ENCODE results near the gene NBL1.

The NBL1 gene

DNA sequence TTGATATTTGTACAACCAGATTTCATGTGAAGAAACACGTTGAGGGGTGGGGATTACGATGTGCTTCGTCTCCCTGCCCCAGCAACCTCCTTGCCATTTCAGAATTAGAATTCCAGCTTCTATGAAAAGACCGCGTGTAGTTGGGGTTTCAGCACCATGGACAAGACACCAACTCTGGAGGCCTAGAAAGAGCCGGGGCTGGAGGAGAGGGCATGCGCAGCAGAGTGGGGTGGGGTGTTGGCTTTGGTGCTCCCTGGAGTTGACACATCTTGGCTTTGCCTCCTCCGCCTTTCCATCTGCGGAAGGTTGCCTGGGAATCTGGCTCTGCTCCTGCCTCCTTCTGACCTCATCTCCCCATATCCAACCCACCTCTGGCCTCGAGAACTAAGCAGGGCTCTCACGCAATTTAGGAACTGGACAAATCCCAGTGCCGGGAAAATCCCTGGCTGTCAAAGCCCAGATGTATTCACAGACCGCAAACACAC lies 32.4 kb downstream of the NBL1 start:
- DNase-seq, result no peak

DNA sequence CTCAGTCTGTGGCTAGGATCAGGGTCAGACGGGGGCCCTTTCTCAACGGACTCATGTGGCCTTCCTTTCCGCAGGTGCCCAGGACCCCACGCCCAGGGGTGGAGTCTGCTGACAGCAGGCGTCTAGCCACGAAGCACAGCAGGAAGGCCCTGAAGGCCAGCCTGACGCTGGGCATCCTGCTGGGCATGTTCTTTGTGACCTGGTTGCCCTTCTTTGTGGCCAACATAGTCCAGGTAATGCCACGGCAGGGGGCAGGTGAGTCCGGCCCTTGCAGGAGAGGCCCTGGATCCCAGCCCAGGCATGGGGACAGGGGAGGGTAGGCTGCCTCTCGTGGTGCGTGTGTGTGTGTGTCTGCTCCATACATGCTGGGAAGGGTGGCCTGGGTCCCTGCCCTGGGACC lies 34.4 kb downstream of the NBL1 start:
- DNase-seq, result no peak

DNA sequence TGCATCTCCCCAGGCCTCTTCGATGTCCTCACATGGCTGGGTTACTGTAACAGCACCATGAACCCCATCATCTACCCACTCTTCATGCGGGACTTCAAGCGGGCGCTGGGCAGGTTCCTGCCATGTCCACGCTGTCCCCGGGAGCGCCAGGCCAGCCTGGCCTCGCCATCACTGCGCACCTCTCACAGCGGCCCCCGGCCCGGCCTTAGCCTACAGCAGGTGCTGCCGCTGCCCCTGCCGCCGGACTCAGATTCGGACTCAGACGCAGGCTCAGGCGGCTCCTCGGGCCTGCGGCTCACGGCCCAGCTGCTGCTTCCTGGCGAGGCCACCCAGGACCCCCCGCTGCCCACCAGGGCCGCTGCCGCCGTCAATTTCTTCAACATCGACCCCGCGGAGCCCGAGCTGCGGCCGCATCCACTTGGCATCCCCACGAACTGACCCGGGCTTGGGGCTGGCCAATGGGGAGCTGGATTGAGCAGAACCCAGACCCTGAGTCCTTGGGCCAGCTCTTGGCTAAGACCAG lies 34.9 kb downstream of the NBL1 start:
- DNase-seq, result no peak

DNA sequence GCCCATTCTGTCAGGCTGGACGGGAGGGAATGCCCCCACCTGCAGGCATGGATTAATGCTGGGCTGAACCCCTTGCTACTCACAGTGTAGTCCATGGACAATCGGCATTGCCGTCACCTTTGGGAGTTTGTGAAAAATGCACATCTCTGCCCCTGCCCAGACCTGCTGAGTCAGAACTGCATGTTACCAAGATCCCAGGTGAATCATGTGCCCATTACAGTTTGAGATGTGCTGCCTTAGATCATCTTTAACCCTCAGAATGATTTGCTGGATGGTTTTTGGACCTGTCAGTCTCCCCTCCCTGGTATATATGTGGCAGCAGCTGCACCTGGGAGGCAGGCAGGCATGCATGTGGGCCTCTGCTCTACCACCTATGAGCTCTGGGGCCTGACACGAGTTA lies 35.6 kb downstream of the NBL1 start:
- DNase-seq, result no peak

DNA sequence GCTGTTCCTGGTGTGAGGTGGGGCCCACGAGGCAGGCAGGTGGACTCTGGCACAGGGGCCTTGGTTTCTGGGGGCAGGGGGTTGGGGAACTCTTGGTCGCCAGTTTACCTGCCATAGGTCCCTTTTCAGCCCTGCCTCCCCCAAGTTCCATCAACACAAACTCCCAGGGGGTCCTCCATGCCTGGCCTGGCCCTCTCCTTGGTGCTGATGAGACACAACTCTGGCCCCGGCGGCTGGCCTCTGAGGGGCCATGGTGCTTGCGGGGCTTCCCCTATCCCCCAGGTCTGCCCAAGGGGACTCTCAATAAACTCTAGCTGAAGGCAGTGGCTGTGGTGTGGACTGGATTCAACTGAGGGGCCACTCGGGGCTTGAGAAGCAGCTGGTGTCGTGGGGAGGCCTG lies 36.5 kb downstream of the NBL1 start:
- no peak for DNase-seq

DNA sequence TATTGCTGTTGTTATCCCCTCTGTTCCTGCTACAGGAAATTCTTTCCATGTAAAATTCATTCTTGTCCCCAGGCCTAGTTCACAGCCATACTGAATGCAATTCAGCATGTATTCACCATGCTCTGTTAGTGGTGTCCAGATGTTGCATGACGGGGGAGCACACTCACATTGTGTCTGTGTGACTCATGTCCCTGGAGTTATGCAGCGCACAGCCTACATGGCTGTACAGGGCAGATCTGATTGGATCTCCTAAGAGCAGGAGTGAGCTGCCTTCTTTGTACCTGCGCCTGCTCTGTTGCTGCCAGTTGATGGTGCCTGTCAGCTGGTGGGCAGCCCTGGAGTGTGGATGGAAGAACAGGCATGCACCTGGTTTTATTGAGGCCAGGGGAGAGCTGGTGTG lies 38.1 kb downstream of the NBL1 start:
- DNase-seq, result no peak

DNA sequence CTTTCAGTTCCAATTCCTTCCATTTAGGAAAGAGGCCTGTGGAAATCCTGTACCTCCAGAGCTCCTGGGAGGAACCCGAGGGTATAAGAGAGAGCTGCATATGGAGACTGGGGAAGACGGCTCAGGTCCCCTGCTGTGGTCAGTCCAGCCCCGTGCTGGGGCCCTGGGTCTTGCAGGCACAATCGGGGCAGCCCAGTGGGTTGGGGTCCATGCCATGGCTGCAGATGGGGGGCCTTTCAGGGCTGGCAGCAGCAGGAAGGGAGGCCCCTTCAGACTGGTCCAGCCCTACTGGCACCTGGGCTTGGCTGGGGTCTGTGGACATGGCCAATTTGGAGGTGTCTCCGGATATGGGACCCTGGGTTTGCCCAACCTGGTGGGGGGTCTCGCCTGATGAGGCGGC lies 38.8 kb downstream of the NBL1 start:
- no peak for DNase-seq

DNA sequence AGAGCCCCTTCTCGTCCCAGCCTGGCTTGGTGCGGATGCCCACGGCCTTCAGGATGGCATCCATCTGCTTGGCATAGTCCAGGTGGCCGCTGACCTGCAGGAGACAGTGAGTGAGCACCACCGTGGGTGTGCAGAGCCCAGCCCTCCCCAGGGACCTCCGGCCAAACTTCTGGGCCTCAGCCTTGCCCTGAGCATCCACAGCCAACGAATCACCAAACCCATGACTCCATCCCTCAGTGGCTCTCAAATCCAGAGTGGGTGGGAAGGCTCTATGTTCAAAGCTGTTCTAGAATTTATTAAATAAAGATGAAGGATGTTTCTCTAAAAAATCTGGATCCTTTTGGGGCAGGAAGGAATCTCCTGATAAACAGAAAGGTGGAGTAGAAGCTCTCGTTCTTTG lies 39.2 kb downstream of the NBL1 start:
- DNase-seq, result no peak

DNA sequence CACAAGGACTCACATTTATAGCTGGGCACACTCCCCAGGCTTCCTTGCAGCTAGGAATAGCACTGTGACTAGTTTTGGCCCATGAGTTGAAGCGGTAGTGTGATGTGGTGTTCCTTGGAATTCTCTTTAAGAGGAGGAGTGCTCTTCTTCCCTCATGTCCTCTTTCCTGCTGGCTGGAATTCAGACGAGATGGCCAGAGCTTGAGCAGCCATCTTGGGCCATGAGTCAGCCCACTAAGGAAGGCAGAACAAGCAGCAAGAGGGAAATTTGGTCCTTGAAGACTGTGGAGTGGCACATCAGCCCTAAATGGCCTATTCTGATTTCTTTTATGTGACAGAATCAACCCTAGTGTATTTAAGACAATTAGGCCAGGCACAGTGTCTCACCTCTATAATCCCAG lies 40.6 kb downstream of the NBL1 start:
- DNase-seq, result no peak

DNA sequence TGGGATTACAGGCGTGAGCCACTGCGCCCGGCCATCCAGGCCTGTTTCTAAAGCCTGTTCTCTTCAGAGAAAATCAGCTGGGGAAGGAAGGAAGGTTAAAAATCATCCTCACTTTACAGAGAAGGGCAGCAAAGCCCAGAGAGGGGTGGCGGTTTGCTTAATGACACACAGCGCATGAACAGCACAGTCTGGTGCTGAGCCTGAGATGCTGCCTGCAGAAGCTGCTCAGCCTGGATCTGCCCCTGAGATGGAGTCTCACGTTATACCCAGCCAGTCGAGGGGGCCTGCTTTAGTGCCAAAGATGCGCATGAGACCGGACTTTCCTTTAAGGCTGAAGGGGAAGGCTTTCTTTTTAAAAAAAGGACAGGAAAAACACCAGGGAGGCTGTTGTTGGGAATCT lies 41.9 kb downstream of the NBL1 start:
- DNase-seq, result no peak

DNA sequence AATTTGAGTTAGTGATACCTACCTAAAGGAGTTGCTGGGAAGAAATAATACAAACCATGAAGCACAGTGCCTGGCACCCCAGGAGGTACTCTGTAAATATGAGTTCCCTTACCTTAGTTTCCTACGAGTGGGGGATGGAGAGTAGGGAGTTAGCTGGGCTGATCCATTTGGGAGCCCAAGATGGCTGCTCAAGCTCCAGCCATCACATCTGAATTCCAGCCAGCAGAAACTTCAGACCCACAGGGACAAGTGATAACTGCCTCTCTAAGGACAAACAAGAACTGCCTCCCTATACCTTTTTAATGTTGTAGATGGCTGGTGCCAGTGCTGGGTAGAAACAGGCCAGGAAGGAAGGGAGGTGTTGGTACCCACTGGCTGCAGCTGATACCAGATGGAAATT lies 43.3 kb downstream of the NBL1 start:
- DNase-seq, result no peak

DNA sequence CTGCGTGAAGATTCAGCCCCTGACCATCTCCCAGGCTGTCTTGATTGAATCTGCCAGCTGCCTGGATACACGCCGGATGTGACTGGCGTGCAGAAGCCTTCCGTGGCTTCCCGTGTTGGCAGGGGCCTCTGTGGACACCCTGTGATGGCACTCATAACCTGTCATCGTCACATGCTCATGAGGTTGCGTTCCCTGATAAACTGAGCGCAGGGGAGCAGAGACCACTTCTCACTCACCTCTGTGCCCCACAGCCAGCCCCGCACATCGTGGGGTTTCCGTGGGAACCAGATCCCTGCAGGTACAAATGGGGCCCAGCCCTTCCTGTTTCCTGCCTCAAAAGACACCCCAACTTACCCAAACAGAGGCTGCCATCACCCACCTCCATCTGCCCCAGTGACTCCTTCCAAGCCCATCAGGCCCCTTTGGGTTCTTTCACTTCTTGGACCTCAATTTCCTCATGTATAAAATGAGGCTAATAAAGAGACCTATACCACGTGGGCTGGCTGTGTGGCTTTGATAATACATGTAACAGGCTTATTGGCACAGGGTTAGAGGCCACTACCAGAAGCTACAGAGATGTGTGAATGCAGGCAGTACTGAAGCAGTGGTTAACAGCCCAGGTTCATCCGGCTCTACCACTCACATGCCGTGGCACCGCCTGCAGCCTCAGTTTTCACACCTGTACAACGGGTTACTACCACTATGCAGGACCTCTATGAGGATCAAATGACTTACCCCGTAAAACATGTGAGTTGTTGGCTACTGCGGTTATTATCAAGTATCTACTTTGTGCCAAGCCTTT lies 44.1 kb downstream of the NBL1 start:
- no peak for DNase-seq

DNA sequence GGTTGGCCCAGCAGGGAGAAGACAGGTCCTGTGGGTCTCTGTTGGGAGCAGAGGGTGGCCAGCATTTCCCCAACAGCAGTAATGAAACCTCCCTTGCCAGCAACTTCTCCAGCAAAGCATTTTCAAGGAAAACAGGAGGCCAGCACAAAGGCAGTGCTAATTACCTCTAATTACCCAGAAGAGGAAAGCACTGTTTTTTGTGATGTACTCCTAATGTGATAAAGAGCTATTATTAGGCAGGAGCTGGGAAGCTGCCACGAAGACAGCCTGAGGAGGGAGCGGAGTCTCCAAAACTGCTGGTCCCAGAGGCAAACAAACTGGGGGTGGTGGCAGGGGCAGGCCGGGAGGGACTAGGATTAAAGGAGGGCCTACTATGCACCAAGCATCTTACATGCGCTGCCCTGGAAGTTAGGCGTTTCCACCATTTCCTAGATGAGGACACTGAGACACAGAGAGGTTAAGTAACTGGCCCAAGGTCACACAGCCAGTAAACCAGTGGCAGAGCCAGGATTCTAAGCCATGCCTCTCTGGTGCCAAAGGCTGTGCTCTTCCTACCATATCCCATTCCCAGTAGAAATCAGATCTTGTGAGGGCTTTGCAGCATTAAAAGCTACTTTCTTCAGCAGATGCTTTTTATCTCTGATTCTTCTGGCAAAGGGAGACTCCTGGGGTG lies 45.1 kb downstream of the NBL1 start:
- peak; percentile 86 for DNase-seq

DNA sequence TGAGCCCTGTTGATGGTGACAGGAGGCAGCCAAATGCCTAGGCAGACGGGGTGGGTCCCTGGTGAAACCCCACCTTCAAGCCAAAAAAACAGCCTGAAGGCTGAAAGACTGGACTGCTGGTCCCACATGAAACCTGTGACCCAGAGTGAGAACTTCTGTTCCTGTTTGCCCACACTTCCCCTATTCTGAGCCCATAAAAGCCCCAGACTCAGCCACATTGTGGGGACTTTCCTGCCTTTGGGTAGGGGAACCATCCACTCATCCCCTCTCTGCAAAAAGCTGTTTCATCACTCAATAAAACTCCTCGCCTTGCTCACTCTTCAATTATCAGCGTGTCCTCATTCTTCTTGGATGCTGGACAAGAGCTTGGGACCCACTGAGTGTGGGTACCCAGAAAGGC lies 45.7 kb downstream of the NBL1 start:
- DNase-seq, result no peak

DNA sequence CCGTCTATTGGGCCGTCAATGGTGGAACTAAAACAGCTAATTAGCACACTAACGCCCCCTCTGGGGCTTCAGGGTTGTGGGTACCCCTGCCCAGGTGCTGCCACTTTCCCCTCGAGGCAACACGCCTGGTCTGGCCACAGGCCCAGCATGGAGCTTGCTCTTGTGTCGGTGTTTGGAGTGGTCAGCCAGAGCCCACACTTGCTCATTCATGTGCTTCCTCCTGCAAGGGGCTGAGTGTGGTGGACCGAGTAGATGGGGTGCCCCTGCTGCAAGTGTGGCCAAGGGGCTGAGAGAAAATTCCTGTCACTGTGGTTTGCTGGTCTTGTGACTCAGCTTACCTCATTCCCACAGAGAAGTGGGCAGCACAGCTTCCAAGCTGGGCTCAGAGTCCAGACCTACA lies 46.2 kb downstream of the NBL1 start:
- no peak for DNase-seq

DNA sequence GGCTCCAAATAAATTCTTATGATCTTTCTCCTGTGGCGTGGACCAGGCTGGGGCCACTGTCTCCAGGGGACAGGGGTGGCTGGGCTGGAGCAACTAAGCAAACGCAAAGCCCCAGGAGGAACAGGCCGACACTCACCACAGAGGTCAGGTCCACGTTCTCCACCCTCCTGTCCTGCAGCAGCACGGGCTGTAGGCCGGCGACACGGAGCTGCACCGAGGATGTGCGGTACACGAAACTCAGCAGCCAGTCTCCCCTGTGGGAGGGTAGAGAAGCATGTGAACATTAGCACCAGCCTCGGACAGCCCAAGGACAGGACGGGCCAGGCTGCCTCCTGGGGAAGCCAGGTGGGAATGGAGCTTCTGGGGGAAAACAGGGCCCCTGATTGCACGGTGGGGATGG lies 50.2 kb downstream of the NBL1 start:
- no peak for DNase-seq

DNA sequence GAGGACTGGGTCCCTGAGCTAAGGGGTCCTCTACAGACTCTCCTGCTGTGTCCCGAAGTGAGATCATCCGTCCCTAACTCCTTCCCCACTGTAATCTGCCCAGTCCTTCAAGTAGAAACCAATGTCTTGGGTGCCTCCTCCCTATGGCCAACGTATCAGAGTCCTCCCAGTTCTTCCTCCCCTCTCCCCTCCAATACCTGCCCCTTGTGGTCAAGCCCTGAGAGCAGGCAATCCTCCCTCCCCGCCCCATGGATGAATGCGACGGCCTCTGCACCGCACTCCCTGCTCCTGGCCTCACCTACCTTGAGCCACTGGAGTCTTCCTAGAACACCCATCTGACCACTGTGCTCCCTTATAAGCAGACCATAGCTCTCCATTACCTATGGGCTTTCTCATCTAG lies 51.7 kb downstream of the NBL1 start:
- DNase-seq, result no peak

DNA sequence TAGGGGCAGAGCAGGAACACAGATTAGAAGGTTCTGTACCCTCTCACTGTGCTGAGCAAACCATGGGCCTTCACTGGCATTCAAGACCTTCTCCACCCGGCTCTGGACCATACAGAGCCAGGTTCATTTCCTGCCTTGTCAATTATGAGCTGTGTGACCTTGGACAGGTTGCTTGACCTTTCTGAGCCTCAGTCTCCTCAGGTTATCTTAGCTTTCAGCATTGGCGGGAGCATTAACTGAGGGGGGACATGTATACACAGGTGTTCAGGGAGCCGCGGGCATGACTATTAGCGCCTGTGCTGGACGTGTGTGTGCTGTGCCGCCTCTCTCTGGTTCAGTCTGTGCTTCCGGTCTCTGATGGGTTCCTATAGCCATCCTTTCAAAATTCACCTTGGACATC lies 52.7 kb downstream of the NBL1 start:
- DNase-seq, result no peak

DNA sequence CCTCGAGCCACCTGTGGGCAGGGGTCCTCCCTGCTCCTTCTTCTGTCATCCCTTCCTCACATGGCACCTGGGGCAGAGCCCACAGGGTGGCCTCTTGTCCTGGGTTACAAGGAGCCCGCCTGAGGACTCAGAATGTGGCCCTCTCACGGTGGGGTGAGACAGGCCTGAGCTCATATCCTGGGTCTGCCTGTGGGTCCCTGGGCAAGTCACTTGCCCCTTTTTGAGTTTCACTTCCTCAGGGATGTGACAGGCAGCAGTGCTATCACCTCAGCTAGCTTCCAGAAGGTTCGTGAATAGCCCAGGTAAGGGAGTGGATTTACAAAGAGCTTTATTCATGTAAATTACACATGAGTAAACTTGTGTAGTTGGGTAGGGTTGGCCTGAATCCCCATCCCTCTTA lies 54.1 kb downstream of the NBL1 start:
- DNase-seq, result no peak

DNA sequence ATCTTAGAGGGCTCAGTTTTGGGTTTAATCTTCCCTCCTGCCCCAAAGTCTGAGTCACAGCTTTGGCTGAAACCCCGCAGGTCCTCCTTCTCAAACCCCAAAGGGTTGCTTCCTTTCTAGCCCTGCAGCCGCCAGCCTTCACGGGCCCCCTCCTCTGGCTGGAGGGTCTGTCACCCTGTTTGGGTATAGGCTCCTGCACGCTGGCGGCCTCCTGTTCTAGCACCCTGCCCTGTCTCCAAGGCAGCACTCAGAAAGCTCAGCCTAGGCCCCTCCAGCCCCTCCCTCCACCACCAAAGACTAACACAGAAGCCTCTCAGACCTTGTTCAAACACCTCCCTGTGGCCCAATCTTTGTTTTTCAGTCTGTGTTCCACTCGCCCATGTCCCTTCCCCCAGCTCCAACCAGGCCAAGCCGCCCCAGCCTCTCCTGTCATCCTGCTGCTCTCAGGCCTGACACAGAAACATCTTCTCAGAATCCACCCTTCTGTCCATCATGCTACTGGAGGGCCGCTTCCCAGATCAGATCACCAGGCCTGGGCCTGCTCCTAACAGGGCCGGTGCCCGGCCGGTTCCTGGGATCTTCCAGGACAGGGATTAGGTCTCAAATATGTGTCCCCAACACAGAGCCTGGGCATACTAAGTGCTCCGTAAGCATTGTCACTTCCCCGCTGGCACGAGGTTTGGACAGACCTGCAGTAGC lies 56.1 kb downstream of the NBL1 start:
- no peak for DNase-seq

DNA sequence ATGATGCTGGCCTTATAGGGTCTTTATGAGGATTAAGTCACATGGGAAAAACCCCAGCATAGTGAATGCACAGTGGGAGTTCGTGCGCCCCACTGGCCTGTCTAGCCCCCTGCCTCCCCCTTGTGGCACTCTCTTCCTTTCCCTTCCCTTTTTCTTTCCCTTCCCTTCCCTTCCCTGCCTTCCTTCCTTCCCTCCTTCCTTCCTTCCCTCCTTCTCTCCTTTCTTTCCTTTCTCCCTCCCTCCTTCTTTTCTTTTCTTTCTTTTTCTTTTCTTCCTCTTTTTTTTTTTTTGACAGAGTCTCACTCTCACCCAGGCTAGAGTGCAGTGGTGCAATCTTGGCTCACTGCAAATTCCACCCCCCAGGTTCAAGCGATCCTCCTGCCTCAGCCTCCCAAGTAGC lies 59.2 kb downstream of the NBL1 start:
- no peak for DNase-seq

DNA sequence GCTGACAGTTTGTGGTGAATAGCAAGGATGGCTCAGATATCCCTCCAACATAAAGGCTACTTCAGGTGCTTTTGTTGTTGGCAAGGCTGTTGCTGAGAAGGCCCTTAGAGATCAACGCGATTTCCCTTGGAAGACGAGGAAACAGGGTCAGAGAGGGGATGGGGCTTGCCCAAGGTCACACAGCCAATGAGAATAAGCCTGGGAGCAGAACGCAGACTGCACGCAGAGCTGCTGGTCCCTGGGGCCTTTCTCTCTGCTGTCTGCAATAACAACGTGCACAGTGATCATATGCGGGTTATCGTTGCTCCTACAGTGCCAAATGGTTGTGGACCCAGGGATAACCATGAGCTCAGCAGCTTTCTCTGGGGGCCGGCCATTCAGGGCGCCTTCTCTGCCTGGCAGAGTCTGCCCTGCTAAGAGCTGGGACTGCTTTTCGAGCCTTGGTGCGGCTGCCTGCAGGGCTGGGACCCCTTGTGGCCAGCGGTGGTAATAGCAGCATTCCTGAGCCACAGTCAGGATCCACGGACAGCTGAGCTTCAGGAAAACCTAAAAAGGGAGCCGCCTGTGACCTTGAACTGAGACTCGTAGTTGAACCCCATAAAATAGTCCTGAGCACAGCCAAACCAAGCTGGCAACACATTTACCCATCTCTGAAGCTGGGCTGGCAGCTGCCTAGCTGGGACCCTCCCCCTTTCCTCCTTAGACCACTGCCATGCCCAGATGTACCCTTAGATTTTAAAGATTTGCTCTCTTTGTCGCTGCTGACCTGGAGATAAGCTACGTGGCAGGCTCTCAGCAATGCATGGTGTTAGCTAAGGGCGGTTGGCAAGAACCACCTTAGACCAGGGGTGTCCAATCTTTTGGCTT lies 60.4 kb downstream of the NBL1 start:
- peak; percentile 50 for DNase-seq

DNA sequence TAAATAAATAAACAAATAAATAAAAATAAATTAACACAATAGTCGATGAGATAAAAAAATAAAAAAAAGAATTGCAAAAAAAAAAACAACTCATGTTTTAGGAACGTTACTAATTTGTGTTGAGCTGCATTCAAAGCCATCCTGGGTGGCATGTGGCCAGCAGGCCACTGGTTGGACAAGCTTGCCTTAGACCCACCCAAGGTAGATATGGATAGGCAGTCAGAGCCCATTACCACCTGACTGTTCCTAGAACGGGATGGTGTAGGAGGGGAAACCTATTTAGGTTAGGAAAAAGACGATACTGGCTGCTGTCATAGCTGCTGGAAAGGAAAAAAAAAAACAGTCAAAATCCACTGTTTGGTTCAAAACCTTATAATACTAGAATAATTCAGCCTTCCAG lies 61.4 kb downstream of the NBL1 start:
- DNase-seq, result no peak
